GM21717 (cell line): ENCODE data around the gene CLEC11A.
"Not testable (repeated sequence)": the region's sequence is repeated elsewhere in the genome, so short reads cannot be mapped to it uniquely, and the experiment has no call there.

Experiments used
- ATAC-seq: cut with Tn5 transposase; IDR thresholded peaks from one replicate; pipeline ENCODE4 v1.9.1; 2021; ENCODE audit warnings: mild to moderate bottlenecking, moderate library complexity; ENCODE audit not compliant: unreplicated experiment

The CLEC11A gene

DNA sequence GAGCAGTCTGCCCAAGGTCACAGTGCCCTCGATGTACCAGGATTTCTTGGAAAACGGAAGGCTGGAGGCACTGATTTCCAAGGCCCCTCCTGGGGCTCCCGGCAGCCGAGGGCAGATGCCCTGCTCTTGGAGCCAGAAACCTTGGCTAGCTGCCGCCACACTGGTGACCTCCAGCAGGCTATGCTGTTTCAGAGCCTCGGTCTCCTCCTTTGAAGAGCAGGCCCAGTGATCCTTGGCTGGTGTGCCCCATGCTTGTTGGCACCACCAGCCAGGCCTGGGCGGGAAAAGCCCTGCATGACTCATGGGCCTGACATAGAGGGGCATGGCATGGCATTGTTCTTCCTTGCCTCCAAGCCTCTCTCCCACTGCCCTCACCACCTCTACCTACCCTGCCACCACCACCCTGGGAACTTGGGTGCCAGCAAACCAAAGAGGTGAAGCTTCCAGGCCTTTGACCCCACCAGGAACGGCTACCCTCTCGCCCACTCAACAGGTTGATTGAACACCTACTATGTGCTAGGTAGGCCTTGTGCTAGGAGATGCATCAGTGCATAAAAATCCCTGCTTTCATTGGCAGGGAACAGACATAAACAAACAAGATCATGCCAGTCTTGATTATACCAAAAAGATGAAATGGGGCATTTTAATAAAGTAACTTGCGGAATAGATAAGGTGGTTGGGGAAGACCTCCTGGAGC is 1.6 kb upstream of the CLEC11A start:
- ATAC-seq: no peak

DNA sequence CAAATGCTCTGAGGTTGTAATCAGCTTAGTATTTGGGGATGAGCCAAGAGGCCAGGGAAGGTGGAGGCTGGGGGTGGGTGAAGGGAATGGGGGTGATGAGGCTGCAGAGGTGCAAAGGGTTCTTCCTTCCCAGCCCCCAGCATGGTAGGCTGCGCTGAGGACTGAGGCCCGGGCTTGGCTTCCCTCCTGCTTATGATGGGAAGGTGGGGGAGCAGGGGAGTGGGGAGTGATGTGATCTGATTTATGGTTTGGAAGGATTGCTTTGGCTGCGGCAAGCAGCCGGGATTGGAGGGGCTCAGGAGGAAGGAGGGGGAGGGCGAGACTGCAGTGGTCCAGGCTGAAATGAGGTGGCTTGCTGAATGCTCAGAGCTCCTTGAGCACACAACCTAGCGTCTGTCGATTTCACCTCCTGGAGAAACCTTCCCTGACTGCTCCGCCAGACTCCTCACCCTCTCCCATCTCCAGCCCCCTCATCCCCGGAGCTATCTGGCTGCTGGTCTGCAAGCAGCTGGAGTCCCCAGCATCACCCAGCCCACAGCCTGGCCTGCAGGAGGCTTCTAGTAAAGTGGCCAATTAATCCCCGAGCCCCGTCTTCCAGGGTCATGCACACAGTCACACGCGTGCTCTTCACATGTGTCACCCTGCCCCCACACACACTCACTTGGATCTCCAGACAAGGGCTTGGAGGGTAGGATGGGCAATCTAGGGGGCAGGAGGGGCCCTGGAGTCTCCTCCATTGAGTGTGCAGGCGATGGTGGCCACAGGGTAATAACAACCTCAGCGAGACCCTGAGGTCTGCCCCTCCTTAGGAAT is 757 bp upstream of the CLEC11A start:
- no peak for ATAC-seq

DNA sequence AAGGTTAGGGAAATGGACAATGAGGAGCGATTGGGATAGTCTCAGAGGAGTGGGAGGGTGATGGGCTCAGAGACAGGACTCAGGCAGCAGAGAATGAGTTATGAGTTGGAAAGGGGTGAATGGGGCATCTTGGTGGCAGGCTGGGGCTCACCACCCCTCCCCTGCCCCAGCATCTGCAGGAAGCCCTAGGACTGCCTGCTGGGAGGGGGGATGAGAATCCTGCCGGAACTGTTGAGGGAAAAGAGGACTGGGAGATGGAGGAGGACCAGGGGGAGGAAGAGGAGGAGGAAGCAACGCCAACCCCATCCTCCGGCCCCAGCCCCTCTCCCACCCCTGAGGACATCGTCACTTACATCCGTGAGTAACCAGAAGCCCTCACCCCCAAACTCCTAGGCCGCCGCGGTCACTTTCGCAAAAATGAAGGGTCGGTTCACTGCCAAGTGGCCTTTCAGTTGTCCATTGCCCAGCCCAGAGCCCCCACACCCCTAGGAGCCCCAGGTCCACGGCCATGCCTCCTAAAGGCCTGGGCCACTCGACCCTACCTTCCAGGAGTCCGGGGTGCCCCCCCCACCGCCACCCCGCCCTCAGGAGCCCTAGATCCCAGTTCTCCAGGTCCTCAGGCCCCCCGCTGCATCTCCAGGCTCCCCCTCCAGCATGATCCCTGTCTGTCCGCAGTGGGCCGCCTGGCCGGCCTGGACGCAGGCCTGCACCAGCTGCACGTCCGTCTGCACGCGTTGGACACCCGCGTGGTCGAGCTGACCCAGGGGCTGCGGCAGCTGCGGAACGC is 764 bp downstream of the CLEC11A start:
- ATAC-seq: no peak

DNA sequence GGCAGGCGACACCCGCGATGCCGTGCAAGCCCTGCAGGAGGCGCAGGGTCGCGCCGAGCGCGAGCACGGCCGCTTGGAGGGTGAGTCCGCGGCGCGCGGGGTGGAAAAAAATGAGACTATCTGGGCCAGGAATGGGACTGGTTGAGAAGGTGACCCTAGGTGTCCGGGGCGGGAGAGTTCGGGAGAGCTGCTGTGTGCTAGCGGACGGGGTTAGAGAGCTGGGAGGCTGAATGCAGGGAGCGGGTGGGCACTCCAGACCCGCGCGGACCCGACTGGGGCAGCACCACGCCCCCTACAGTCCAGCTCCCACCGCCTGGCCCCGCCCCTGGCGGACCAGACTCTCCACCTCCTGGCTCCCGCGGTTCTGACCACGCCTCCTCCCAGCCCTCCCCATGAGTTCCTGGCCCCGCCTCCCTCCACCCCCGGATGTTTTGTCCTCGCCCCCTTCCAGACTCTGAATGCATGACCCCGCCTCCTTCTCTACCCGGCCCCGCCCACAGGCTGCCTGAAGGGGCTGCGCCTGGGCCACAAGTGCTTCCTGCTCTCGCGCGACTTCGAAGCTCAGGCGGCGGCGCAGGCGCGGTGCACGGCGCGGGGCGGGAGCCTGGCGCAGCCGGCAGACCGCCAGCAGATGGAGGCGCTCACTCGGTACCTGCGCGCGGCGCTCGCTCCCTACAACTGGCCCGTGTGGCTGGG is 1.5 kb downstream of the CLEC11A start:
- ATAC-seq: no peak

DNA sequence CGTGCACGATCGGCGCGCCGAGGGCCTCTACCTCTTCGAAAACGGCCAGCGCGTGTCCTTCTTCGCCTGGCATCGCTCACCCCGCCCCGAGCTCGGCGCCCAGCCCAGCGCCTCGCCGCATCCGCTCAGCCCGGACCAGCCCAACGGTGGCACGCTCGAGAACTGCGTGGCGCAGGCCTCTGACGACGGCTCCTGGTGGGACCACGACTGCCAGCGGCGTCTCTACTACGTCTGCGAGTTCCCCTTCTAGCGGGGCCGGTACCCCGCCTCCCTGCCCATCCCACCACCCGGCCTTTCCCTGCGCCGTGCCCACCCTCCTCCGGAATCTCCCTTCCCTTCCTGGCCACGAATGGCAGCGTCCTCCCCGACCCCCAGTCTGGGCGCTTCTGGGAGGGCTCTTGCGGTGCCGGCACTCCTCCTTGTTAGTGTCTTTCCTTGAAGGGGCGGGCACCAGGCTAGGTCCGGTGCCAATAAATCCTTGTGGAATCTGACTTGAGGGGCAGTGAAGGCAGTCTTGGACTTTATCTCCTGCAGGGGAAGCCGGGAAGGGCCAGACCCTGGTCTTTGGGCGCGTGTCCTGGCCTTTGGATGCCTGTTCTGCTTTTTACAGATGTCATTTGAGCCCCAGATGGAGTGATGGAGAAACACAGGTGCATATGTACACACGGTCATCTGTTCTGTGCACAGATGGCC is 2.2 kb downstream of the CLEC11A start:
- ATAC-seq: no peak

DNA sequence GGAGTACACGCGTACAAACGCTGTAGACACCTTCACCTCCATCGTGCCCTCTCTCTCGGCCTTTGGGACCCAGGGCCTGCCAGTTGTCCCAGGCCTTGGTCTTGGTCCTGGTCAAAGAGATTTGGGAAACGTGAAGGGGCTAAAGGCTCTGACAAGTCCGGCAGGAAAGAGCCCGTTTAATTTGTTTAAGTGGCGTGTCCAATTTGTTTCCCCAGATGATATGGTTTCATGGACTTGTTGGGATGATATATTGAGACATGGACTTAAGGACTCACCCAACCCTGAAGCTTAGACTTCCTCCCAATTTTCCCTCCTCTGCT is 2.7 kb downstream of the CLEC11A start:
- no peak for ATAC-seq

DNA sequence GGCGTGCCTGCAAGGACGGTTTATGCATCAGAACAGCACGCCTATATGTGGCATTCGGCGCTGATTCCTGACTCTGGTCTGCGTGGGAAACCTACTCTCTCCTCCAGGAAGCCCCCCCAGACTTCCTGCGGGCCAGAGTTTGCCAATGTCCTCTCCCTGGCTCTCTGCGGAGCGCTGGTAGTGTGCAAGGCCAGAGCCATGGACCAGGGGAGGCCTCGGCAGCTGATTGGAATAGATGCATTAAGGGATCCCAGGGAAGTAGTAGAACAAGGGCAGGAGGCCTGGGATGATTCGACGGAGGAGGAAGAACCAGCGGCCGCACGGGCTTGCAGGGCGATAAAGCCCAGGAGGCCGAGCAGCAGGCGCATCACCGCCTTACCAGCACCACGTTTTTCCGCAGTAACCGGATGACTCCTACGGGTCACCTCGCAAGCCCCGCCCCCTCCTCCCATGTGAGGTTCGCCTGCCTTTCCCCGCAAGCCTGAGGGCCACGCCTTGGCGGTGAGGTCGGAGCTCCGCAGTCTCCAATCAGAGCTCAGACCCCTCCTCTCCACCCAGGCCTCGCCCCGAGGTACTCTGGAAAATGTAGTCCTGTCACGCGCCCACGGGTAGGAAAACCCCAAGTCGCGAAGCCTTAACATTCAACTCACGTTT is 5.0 kb downstream of the CLEC11A start:
- ATAC-seq: no peak

DNA sequence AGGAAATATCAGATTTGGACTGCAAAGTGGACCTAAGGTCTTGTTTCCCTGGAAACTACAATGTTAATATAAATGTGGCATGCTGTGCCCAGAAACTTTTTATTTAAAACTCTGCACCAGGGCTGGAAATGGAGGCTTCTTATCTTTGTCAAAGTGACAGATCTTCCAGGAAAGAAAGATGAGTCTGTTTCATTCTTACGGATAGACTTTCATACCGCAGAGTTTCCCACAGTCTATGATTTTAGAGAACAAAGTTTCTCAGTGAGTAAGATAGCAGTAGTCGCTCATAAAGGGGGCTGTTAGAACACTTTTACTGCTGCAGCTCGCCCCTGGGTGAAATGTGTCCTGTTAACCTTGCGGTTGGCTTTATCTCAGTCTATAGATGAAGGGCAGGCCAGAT is 6.7 kb downstream of the CLEC11A start:
- no peak for ATAC-seq

DNA sequence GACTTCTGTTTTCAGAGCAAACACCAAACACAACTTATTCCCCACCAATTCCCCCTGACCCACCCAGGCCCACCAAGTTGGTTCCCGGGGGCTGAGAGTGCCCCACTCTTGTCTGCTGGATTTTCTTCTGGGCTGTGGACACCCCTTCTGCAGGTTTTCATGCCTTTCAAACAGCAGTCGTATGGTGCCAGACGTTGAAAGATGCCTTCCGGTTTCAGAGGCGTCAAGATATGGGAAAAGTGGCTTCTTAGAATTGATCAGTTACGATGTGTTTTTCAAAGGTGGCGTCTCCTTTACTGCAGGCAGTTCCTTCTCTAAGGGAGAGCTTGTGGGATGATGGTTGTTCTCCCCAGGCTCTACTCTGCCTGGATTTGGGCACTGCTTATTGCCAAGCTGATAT is 12.7 kb downstream of the CLEC11A start:
- no peak for ATAC-seq

DNA sequence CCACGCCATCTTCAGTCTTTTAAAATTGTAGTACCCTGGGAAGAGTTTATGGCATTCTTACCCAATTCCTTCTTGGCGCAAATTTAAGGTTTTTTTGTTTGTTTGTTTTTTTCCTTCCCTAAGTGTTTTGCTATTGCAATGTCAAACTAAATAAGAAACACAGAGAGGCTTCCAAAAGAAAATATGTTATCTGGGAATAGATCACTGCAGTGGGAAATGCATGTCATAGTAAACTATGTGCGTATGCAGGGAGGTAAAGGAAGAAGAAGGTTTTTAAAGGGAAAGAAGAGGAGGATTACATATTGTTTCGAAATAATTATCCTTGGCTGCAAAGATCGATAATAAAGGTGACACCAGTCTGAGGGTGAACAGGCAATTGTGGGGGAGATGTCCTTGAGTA is 13.2 kb downstream of the CLEC11A start:
- no peak for ATAC-seq

DNA sequence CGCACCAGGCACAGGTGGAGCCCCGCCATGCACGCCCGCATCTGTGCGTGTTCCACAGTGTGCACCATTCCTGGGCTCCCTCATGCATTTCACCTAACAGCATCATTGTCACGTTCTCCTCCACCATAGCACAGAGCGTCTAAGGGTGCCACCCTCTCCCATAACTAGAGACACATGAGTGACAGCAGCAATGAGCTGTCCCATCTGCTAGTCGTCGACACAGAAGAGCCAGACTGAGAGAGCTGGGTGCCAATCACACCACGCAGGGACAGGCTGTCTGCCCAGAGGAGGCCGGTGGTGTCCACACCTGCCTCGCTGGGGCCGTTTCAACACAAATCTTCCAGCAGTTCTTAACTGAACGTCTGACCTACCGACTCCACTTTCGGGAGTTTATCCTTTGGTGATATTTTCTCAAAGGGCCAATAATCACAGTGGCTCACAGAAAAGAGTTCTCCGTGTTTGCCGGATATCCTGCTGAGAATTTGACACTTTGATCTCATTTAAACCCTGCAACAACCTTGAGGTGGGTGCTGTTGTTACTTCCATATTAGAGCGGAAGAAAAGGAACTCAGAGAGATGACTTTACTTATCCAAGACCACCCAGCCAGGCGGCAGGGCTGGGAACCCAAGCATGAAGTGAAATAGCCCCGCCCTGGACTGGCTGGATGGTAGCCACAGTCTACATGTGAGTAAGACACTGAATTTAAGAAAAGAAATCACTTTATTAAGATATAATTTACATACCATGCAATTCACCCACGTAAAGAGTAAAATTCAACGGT is 16.2 kb downstream of the CLEC11A start:
- ATAC-seq: no peak

DNA sequence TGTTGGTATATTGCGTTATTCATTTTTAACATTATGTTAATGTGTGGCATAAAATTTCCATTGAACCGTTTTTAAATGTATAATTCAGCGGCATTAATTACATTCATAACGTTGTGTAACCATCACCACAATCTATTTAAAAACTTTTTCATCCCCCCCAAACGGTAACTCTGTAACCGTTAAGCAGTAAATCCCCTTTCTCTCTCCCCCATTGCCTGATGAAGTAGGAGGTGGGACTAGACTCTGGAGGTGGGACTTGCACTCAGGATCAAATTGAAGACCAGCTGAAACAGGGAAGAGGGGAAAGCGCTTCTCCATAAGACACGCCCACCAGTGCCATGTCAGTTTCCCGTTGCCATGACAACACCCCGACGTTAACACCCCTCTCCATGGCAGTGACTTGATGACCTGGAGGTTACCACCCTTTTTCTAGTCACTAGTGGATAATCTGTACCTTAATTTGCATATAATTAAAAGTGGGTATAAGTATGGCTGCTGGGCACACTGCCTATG is 16.8 kb downstream of the CLEC11A start:
- no peak for ATAC-seq

DNA sequence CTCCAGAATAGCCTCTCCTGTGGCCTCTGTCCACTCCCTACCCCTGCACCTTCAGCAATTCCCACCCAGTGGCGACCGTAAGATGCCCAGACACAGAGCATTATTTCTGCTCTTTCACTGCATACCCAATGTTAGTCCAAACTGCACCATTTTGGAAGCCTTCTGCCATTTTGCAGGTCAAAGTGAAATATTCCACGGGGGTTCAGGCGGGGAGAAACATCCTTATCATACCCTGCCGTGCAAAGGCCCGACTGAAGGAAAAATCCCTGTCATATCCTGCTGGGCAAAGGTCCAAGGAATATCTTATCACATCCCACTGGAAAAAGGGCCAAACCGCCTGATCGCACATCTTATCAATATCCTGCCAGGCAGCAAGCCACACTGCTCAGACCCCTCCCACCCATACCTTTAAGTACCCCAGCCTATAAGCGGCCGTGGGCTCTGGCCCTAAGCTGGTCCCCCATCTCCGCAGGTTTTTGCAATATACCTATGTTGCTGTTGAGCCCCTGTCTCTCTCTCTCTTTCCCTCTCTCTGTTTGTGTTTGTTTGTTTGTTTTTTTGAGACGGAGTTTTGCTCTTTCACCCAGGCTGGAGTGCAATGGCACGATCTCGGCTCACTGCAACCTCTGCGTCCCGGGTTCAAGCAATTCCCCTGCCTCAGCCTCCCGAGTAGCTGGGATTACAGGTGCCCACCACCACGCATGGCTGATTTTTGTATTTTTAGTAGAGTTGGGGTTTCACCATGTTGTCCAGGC is 18.2 kb downstream of the CLEC11A start:
- no peak for ATAC-seq

DNA sequence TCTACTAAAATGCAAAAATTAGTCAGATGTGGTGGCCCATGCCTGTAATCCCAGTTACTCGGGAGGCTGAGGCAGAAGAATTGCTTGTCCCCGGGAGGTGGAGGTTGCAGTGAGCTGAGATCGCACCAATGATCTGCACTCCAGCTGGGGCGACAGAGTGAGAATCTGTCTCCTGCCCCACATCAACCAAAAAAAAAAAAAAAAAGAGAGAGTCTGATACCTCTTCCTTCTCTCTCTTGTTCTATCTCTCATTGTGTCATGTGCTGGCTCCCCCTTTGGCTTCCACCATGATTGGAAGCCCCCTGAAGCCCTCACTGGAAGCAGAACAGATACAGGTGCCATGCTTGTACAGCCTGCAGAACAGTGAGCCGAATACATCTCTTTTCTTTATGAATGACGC is 20.4 kb downstream of the CLEC11A start:
- no peak for ATAC-seq

DNA sequence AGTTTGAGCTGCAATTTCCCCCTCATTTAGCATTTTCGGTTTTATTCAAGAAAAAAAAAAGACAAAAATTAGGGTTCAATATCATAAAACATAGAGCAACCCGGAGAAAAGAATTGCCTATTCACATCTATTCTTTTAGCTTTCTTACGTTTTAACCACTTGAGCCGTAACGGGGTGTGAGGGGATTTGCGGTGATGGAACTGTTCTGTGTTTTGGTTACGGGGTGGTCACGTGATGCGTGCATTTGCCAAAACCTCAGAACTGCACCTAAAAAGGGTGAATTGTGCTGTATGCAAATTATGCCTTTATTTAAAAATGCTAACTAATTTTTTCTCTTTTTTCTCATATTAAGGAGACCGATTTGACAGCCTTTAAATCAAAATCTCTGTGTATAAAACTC is 22.1 kb downstream of the CLEC11A start:
- ATAC-seq: no peak

DNA sequence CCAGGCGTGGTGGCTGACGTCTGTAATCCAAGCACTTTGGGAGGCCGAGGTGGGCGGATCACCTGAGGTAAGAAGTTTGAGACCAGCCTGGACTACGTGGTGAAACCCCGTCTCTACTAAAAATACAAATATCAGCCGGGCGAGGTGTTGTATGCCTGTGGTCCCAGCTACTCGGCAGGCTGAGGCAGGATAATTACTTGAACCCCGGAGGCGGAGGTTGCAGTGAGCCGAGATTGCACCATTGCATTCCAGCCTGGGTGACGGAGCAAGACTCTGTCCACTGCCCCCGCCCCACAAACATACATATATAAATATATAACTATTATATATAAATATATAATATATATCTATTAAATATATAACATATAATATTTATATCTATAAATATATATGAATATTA is 24.0 kb downstream of the CLEC11A start:
- not testable (repeated sequence) for ATAC-seq

DNA sequence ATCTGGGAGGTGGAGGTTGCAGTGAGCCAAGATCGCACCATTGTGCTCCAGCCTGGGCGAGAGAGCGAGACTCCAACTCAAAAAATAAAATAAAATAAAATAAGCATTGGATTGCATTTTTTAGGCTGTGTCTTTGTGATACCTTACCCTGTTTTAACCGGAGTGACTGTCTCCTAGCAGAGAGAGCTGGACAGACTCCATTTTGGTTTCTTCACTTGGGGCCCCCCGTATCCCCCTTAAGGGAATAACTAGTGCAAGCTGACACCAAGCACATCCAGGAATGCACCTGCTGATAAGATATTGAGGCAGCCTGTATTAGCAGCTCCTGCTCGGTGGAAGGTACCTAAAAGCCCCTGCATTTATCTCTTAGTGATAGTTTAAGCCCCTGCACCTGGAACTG is 26.3 kb downstream of the CLEC11A start:
- ATAC-seq: no peak

DNA sequence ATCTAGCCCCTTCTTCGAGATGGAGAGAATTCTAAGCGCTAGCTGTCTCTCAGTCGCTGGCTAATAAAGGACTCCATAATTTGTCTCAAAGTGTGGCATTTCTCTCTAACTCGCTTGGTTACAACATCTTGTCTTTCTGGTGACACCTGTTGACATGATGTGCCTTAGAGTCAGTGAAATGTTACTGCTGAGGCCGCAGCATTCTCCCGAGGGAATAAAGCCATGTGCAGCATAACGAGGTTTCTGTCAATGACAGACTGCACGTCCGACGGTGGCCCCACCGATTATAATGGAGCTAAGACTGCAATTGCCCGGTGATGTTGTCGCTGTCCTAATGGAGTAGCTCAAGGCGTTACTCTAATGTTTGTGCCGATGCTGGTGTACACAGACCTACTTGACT is 26.8 kb downstream of the CLEC11A start:
- ATAC-seq: no peak

DNA sequence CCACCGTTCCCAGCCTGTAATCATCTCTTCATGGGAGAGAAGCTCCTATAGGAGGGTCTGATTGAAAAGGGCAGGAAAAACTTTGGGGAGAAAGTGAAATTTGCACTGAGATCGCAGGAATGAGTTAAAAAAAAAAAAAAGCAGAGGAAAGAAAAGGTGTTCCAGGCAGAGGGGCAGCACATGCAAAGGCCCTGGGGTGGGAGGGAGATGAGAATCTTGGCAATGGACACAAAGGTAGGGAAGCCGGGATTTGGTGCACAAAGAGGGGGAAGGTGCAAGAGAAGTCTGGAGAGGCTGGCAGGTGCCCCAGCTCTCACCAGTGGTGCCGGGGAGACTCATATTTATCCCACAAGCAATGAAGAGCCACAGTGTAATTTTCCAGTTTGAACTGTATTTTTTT is 30.7 kb downstream of the CLEC11A start:
- ATAC-seq: no peak
